ENCODE results near the gene PROM1.

PROM1 gene

GRCh38 chr4:16124232-16124631 lies 40.4 kb upstream of the PROM1 start:
- Histone ChIP-seq H3K27me3 (ENCODE audit: low read length) (no peaks in the 10 kb centered on the region), H3K4me2 (ENCODE audit: low read depth, low read length, poor library complexity, severe bottlenecking) (no peak overlapping the region), H3K79me2 (ENCODE audit: insufficient read depth, low read length) (no peaks in the 10 kb centered on the region), H3K9me3 (ENCODE audit: insufficient read depth, low read length) (no peaks in the 10 kb centered on the region), H4K20me1 (ENCODE audit: low read depth, low read length) (no peaks in the 10 kb centered on the region), H3K4me3 (ENCODE audit: insufficient read depth, low read length, poor library complexity, severe bottlenecking) (no peak overlapping the region), H3K9me2 (replicated peaks; ENCODE audit: insufficient read depth, low read length) (no peaks in the 10 kb centered on the region), H3K27ac (ENCODE audit: low read depth, low read length) (no peak overlapping the region), H3F3A (ENCODE audit: insufficient read depth) (no peaks in the 10 kb centered on the region), H3K9ac (ENCODE audit: low read length) (no peak overlapping the region), H3K36me3 (ENCODE audit: low read length) (no peaks in the 10 kb centered on the region), H2AFZ (ENCODE audit: low read depth, low read length, severe bottlenecking) (no peak overlapping the region)
- no peak for TF ChIP-seq EZH2phosphoT487 (conservative IDR thresholded peaks at IDR 0.05; ENCODE audit: low read length)
- TF ChIP-seq, protein P1, sequence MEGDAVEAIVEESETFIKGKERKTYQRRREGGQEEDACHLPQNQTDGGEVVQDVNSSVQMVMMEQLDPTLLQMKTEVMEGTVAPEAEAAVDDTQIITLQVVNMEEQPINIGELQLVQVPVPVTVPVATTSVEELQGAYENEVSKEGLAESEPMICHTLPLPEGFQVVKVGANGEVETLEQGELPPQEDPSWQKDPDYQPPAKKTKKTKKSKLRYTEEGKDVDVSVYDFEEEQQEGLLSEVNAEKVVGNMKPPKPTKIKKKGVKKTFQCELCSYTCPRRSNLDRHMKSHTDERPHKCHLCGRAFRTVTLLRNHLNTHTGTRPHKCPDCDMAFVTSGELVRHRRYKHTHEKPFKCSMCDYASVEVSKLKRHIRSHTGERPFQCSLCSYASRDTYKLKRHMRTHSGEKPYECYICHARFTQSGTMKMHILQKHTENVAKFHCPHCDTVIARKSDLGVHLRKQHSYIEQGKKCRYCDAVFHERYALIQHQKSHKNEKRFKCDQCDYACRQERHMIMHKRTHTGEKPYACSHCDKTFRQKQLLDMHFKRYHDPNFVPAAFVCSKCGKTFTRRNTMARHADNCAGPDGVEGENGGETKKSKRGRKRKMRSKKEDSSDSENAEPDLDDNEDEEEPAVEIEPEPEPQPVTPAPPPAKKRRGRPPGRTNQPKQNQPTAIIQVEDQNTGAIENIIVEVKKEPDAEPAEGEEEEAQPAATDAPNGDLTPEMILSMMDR (IDR thresholded peaks at IDR 0.05; ENCODE audit: insufficient read depth, low read length, poor library complexity, severe bottlenecking) = no peak

GRCh38 chr4:16123356-16124084 lies 39.7 kb upstream of the PROM1 start:
- H3K9me3 ChIP-seq (ENCODE audit: insufficient read depth, low read length) = no peaks in the 10 kb centered on the region
- H3K9me2 ChIP-seq (replicated peaks; ENCODE audit: insufficient read depth, low read length) = no peaks in the 10 kb centered on the region
- no peak overlapping the region for H2AFZ ChIP-seq (ENCODE audit: low read depth, low read length, severe bottlenecking)
- no peak overlapping the region for H3K4me3 ChIP-seq (ENCODE audit: insufficient read depth, low read length, poor library complexity, severe bottlenecking)
- H3F3A ChIP-seq (ENCODE audit: insufficient read depth) = no peaks in the 10 kb centered on the region
- no peak overlapping the region for H3K9ac ChIP-seq (ENCODE audit: low read length)
- no peaks in the 10 kb centered on the region for H4K20me1 ChIP-seq (ENCODE audit: low read depth, low read length)
- TF ChIP-seq, protein P1 (IDR thresholded peaks at IDR 0.05; ENCODE audit: insufficient read depth, low read length, poor library complexity, severe bottlenecking) = no peak
- TF ChIP-seq EZH2phosphoT487 (conservative IDR thresholded peaks at IDR 0.05; ENCODE audit: low read length) = no peak
- no peaks in the 10 kb centered on the region for H3K36me3 ChIP-seq (ENCODE audit: low read length)
- no peak overlapping the region for H3K27ac ChIP-seq (ENCODE audit: low read depth, low read length)
- no peaks in the 10 kb centered on the region for H3K79me2 ChIP-seq (ENCODE audit: insufficient read depth, low read length)
- H3K4me2 ChIP-seq (ENCODE audit: low read depth, low read length, poor library complexity, severe bottlenecking) = no peak overlapping the region
- no peaks in the 10 kb centered on the region for H3K27me3 ChIP-seq (ENCODE audit: low read length)

DNA sequence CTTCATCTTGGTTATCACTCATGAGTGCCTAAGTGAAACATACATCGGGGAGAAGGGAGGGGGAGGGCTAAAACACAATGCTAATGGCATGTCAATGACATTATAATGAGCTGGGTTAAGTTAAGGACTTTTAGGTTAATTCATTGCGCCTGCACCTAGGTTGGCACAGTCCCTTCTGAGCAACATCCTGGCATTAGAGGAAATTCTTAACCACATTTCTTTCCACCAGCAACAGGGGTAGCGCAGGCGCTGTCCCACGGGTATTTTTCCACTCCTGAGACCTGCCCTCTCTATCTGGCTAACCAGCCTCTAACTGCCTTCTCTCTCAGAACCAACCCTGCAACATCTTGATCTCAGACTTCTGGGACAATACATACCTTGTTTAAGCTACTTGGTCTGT lies 39.0 kb upstream of the PROM1 start:
- no peaks in the 10 kb centered on the region for H3K36me3 ChIP-seq (ENCODE audit: low read length)
- H3K9me2 ChIP-seq (replicated peaks; ENCODE audit: insufficient read depth, low read length) = no peaks in the 10 kb centered on the region
- no peaks in the 10 kb centered on the region for H4K20me1 ChIP-seq (ENCODE audit: low read depth, low read length)
- no peak overlapping the region for H3K4me3 ChIP-seq (ENCODE audit: insufficient read depth, low read length, poor library complexity, severe bottlenecking)
- H3K9ac ChIP-seq (ENCODE audit: low read length) = no peak overlapping the region
- no peaks in the 10 kb centered on the region for H3F3A ChIP-seq (ENCODE audit: insufficient read depth)
- H2AFZ ChIP-seq (ENCODE audit: low read depth, low read length, severe bottlenecking) = no peak overlapping the region
- no peaks in the 10 kb centered on the region for H3K79me2 ChIP-seq (ENCODE audit: insufficient read depth, low read length)
- H3K27ac ChIP-seq (ENCODE audit: low read depth, low read length) = no peak overlapping the region
- no peak overlapping the region for H3K4me2 ChIP-seq (ENCODE audit: low read depth, low read length, poor library complexity, severe bottlenecking)
- TF ChIP-seq, protein P1 (IDR thresholded peaks at IDR 0.05; ENCODE audit: insufficient read depth, low read length, poor library complexity, severe bottlenecking) = no peak
- no peak for TF ChIP-seq EZH2phosphoT487 (conservative IDR thresholded peaks at IDR 0.05; ENCODE audit: low read length)
- no peaks in the 10 kb centered on the region for H3K27me3 ChIP-seq (ENCODE audit: low read length)
- H3K9me3 ChIP-seq (ENCODE audit: insufficient read depth, low read length) = no peaks in the 10 kb centered on the region
